Retinal pigment epithelial cell (primary cell): ENCODE measurements around the gene LIMCH1.
A peak's percentile ranks its signal among the peaks of the same experiment; 100 is the strongest.
"Not testable (repeated sequence)": the region's sequence is repeated elsewhere in the genome, so short reads cannot be mapped to it uniquely, and the experiment has no call there.

Experiments used
- DNase-seq: peaks from one replicate; pipeline ENCODE4 v3.0.0-alpha.2; 2010; ENCODE audit warnings: low read depth
- H3K4me3 ChIP-seq: 2 replicates; pipeline ENCODE4 v1.5.1; 2011; ENCODE audit warnings: mild to moderate bottlenecking, low read length, control low read depth, moderate library complexity
- TF ChIP-seq, protein P1 (sequence below): conservative IDR thresholded peaks from 2 replicates; pipeline ENCODE4 v1.5.1; 2011; ENCODE audit warnings: low read depth, low read length, control low read depth, inconsistent platforms

Gene LIMCH1

GRCh38 chr4:41696131-41696530 is 158.2 kb downstream of the LIMCH1 start:
- H3K4me3 ChIP-seq, result no peak overlapping the region
- DNase-seq, result no peak
- TF ChIP-seq, protein P1, sequence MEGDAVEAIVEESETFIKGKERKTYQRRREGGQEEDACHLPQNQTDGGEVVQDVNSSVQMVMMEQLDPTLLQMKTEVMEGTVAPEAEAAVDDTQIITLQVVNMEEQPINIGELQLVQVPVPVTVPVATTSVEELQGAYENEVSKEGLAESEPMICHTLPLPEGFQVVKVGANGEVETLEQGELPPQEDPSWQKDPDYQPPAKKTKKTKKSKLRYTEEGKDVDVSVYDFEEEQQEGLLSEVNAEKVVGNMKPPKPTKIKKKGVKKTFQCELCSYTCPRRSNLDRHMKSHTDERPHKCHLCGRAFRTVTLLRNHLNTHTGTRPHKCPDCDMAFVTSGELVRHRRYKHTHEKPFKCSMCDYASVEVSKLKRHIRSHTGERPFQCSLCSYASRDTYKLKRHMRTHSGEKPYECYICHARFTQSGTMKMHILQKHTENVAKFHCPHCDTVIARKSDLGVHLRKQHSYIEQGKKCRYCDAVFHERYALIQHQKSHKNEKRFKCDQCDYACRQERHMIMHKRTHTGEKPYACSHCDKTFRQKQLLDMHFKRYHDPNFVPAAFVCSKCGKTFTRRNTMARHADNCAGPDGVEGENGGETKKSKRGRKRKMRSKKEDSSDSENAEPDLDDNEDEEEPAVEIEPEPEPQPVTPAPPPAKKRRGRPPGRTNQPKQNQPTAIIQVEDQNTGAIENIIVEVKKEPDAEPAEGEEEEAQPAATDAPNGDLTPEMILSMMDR, result no peak

GRCh38 chr4:41696763-41697162 is 158.8 kb downstream of the LIMCH1 start:
- no peak overlapping the region for H3K4me3 ChIP-seq
- TF ChIP-seq, protein P1, result no peak
- no peak for DNase-seq

DNA sequence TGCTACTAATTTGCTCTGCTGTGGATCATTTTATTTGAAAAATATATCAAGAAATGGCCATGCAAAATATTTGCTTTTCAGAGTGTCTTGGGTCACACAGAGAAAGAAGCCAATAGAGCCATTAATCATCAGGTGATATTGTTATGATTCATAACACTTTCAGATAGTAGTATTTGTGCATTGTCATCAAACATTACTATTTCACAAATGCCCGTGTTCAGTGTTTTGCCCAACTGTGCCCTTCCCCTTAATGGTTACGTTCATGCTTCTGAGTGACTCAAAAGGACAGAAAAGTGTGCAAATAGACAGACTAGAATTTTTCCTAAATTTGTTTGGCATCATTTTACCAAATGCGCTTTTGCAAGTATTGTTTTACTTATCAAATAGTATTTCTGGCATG is 164.0 kb downstream of the LIMCH1 start:
- H3K4me3 ChIP-seq, result no peak overlapping the region
- TF ChIP-seq, protein P1, result no peak
- no peak for DNase-seq

- no peak for DNase-seq
- TF ChIP-seq, protein P1, result no peak
- no peak overlapping the region for H3K4me3 ChIP-seq
These were observed 164.8 kb downstream of the LIMCH1 start for GRCh38 chr4:41702770-41703169.

DNA sequence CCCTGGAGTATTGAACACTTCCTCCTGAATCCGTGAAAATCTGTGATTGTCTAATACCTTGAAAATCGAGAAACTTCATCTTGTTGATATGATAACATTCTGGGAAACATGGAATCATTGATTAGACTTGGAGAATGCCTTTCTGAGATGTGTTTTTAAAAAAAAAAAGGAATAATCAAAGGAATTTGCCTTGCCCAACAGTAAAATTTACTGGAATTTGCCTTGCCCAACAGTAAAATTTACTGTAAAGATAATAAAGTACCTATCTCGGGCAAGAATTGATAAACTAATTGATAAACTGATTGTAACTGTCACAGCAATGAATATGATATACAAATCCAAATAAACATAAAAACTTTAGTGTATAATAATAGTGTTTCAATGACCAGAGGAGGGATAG is 165.8 kb downstream of the LIMCH1 start:
- no peak overlapping the region for H3K4me3 ChIP-seq
- TF ChIP-seq, protein P1, result no peak
- DNase-seq, result no peak

DNA sequence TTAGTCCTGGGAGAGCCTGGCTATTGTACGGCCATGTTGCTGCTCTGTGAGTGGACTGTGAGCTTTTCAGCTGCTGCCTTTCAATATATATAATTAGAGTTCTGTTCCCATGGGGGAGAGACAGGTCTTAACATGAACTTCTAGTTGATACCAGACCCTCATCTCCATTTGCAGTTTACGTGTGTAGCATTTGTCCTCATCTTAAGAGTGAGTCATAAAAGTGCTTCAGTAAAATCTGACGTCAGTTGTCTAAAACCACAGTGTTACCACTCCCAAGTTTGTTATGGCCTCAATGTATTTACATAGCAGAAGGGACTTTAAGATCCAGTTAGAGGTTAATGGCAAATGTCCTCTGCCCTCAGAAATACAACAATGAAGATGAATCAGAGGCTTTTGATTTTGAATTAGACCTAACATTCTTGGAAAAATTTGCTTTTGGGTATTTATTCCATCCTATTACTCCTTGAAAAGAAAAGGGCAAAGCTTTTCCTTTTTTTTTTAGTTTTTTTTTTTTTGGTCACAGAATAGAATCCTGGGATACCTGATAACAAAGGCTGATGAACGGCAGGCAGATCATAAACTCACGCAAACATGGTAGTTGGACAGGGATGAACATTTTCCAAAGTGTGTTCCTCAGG is 172.0 kb downstream of the LIMCH1 start:
- peak; percentile 35 for DNase-seq
- no peak overlapping the region for H3K4me3 ChIP-seq
- TF ChIP-seq, protein P1, result no peak

- not testable (repeated sequence) for H3K4me3 ChIP-seq, DNase-seq
These were observed 173.7 kb downstream of the LIMCH1 start for GRCh38 chr4:41711654-41712053.
